CD4-positive, CD25-positive, alpha-beta regulatory T cell (primary cell): ENCODE results near the gene PPFIA1. TPM values are rescaled to one million over a fixed set of nuclear protein-coding genes. Genes with fewer than 3 reads are reported as not detected.
"Not testable (repeated sequence)": the region's sequence is repeated elsewhere in the genome, so short reads cannot be mapped to it uniquely, and the experiment has no call there.

Experiments
- ATAC-seq, 2 donors: fragments of 150-1000 bp; cut with Tn5 transposase; one replicate each; pipeline ENCODE4 v1.10.0; 2021; ENCODE audit warnings: low read depth in 2 of 2, moderate number of reproducible peaks in 2 of 2, moderate library complexity in 1 of 2
- DNase-seq, 3 donors: peaks; one replicate each; pipeline versions ENCODE4 v3.0.0 to v3.0.0-alpha.2; 2012 to 2022; ENCODE audit warnings: mixed read lengths in 1 of 3
- H3K27ac ChIP-seq: one replicate; pipeline ENCODE4 v1.7.0; 2013; ENCODE audit warnings: mild to moderate bottlenecking, low read length; ENCODE audit not compliant: insufficient read depth, poor library complexity, severe bottlenecking
- H3K27me3 ChIP-seq: one replicate; pipeline ENCODE4 v1.7.0; 2013; ENCODE audit warnings: low read length; ENCODE audit not compliant: control insufficient read depth, insufficient read depth
- H3K36me3 ChIP-seq: one replicate; pipeline ENCODE4 v1.7.0; 2013; ENCODE audit warnings: mild to moderate bottlenecking, low read length, moderate library complexity; ENCODE audit not compliant: control insufficient read depth, insufficient read depth
- H3K4me1 ChIP-seq: 2 replicates; pipeline ENCODE4 v1.7.0; 2013; ENCODE audit warnings: mild to moderate bottlenecking, low read length; ENCODE audit not compliant: insufficient read depth, control insufficient read depth, poor library complexity, severe bottlenecking
- H3K4me3 ChIP-seq: one replicate; pipeline ENCODE4 v1.7.0; 2013; ENCODE audit warnings: low read depth, mild to moderate bottlenecking, low read length, moderate library complexity
- H3K9me3 ChIP-seq, 2 experiments: 1 replicate in 1 of 2; 2 replicates in 1 of 2; pipeline ENCODE4 v1.7.0; 2013; ENCODE audit warnings: low read length in 2 of 2, mild to moderate bottlenecking in 1 of 2, moderate library complexity in 1 of 2; ENCODE audit not compliant: control insufficient read depth in 2 of 2
- H3K27ac Mint-ChIP-seq, 3 donors: one replicate each; pipeline ENCODE4 v1.8.0; 2020 to 2022; ENCODE audit warnings: mild to moderate bottlenecking in 3 of 3, mixed read lengths in 3 of 3, moderate library complexity in 2 of 3
- H3K27me3 Mint-ChIP-seq: one replicate; pipeline ENCODE4 v1.8.0; 2022; ENCODE audit warnings: mild to moderate bottlenecking, mixed read lengths
- H3K36me3 Mint-ChIP-seq: one replicate; pipeline ENCODE4 v1.8.0; 2020; ENCODE audit warnings: mixed read lengths
- H3K4me1 Mint-ChIP-seq, 4 donors: one replicate each; pipeline ENCODE4 v1.8.0; 2020 to 2022; ENCODE audit warnings: mixed read lengths in 4 of 4, mild to moderate bottlenecking in 1 of 4
- H3K4me3 Mint-ChIP-seq, 4 donors: one replicate each; pipeline ENCODE4 v1.8.0; 2020 to 2022; ENCODE audit warnings: mild to moderate bottlenecking in 4 of 4, mixed read lengths in 4 of 4, moderate library complexity in 3 of 4
- H3K9me3 Mint-ChIP-seq, 7 donors: one replicate each; pipeline ENCODE4 v1.8.0; 2020 to 2022; ENCODE audit warnings: mixed read lengths in 7 of 7, mild to moderate bottlenecking in 3 of 7, moderate library complexity in 2 of 7
- polyA plus RNA-seq, 4 donors: library from polyadenylated mRNA; unstranded; fragments of 300-500 nt; fragmentation: Illumina TruSeq; gene quantifications; one replicate each; pipeline ENCODE4 v1.2.3, GENCODE V29; 2021
- total RNA-seq: library from RNA; stranded (reverse); gene quantifications from one replicate; pipeline ENCODE4 v1.2.3, GENCODE V29; 2022

The PPFIA1 gene
- total and polyA plus RNA-seq, 5 donors from 2014 or later: 7.9 to 62.6 (median 11.3) TPM

GRCh38 chr11:70408326-70408725, 137.8 kb downstream of the PPFIA1 start:
- ATAC-seq, H3K4me1 Mint-ChIP-seq: not testable (repeated sequence)

GRCh38 chr11:70409437-70409836, 138.9 kb downstream of the PPFIA1 start:
- no peaks in the 10 kb centered on the region for H3K36me3 ChIP-seq
- H3K4me3 ChIP-seq: no peak overlapping the region
- no peaks in the 10 kb centered on the region for H3K36me3 Mint-ChIP-seq
- no peaks in the 10 kb centered on the region for H3K9me3 ChIP-seq
- no peak for ATAC-seq
- H3K27ac Mint-ChIP-seq: no peak overlapping the region
- no peaks in the 10 kb centered on the region for H3K9me3 Mint-ChIP-seq
- no peak overlapping the region for H3K27ac ChIP-seq
- H3K4me1 ChIP-seq: no peaks in the 10 kb centered on the region
- H3K4me1 Mint-ChIP-seq: no peaks in the 10 kb centered on the region
- no peak overlapping the region for H3K4me3 Mint-ChIP-seq
- DNase-seq: no peak
- H3K27me3 ChIP-seq: no peaks in the 10 kb centered on the region
- peaks cover 4% of the 10 kb centered on the region for H3K27me3 Mint-ChIP-seq

More at GRCh38 chr11:70408326-70408725, 137.8 kb downstream of the PPFIA1 start:
- H3K36me3 ChIP-seq, H3K4me1 ChIP-seq, H3K4me3 ChIP-seq, H3K9me3 Mint-ChIP-seq, H3K36me3 Mint-ChIP-seq, H3K27ac Mint-ChIP-seq, H3K9me3 ChIP-seq, H3K27me3 Mint-ChIP-seq, H3K27me3 ChIP-seq, H3K27ac ChIP-seq, H3K4me3 Mint-ChIP-seq: not testable (repeated sequence)
- peak in 1 of 3 donors; percentile 18 for DNase-seq

GRCh38 chr11:70409871-70410270, 139.4 kb downstream of the PPFIA1 start:
- H3K9me3 Mint-ChIP-seq: no peaks in the 10 kb centered on the region
- no peak overlapping the region for H3K4me3 Mint-ChIP-seq
- H3K27me3 ChIP-seq: no peaks in the 10 kb centered on the region
- H3K27me3 Mint-ChIP-seq: peaks cover 4% of the 10 kb centered on the region
- H3K4me1 ChIP-seq: no peaks in the 10 kb centered on the region
- no peak overlapping the region for H3K4me3 ChIP-seq
- no peaks in the 10 kb centered on the region for H3K9me3 ChIP-seq
- no peaks in the 10 kb centered on the region for H3K36me3 ChIP-seq
- H3K27ac Mint-ChIP-seq: no peak overlapping the region
- DNase-seq (no peak), ATAC-seq (no peak)
- no peak overlapping the region for H3K27ac ChIP-seq
- no peaks in the 10 kb centered on the region for H3K4me1 Mint-ChIP-seq
- no peaks in the 10 kb centered on the region for H3K36me3 Mint-ChIP-seq

- Histone ChIP-seq H3K27ac (no peak overlapping the region), H3K27me3 (no peaks in the 10 kb centered on the region), H3K4me1 (no peaks in the 10 kb centered on the region), H3K36me3 (no peaks in the 10 kb centered on the region), H3K4me3 (no peak overlapping the region), H3K9me3 (no peaks in the 10 kb centered on the region)
- Mint-ChIP-seq H3K27ac (no peak overlapping the region), H3K27me3 (no peaks in the 10 kb centered on the region), H3K4me3 (no peak overlapping the region), H3K4me1 (no peaks in the 10 kb centered on the region), H3K9me3 (no peaks in the 10 kb centered on the region), H3K36me3 (no peaks in the 10 kb centered on the region)
- ATAC-seq: no peak
- DNase-seq: no peak
Observed at GRCh38 chr11:70410276-70411205, 140.1 kb downstream of the PPFIA1 start.

- H3K4me3 Mint-ChIP-seq: no peak overlapping the region
- ATAC-seq: no peak
Observed at GRCh38 chr11:70411713-70412452, 141.4 kb downstream of the PPFIA1 start.

GRCh38 chr11:70413151-70413550, 142.7 kb downstream of the PPFIA1 start:
- DNase-seq (no peak), ATAC-seq (no peak)
- Mint-ChIP-seq H3K36me3 (no peaks in the 10 kb centered on the region), H3K9me3 (no peaks in the 10 kb centered on the region), H3K4me3 (no peak overlapping the region), H3K4me1 (no peaks in the 10 kb centered on the region), H3K27ac (no peak overlapping the region), H3K27me3 (no peaks in the 10 kb centered on the region)
- Histone ChIP-seq H3K27me3 (no peaks in the 10 kb centered on the region), H3K4me3 (no peak overlapping the region), H3K9me3 (no peaks in the 10 kb centered on the region), H3K36me3 (no peaks in the 10 kb centered on the region), H3K27ac (no peak overlapping the region), H3K4me1 (no peaks in the 10 kb centered on the region)

More at GRCh38 chr11:70411713-70412452, 141.4 kb downstream of the PPFIA1 start:
- Mint-ChIP-seq H3K36me3 (no peaks in the 10 kb centered on the region), H3K9me3 (no peaks in the 10 kb centered on the region), H3K27me3 (no peaks in the 10 kb centered on the region), H3K27ac (no peak overlapping the region), H3K4me1 (no peaks in the 10 kb centered on the region)
- no peak overlapping the region for H3K4me3 ChIP-seq
- H3K27me3 ChIP-seq: no peaks in the 10 kb centered on the region
- H3K27ac ChIP-seq: no peak overlapping the region
- DNase-seq: no peak
- no peaks in the 10 kb centered on the region for H3K36me3 ChIP-seq
- H3K9me3 ChIP-seq: no peaks in the 10 kb centered on the region
- H3K4me1 ChIP-seq: no peaks in the 10 kb centered on the region

GRCh38 chr11:70414341-70415100, 144.0 kb downstream of the PPFIA1 start:
- no peaks in the 10 kb centered on the region for H3K9me3 Mint-ChIP-seq
- H3K27ac Mint-ChIP-seq: no peak overlapping the region
- no peak overlapping the region for H3K4me3 Mint-ChIP-seq
- ATAC-seq (no peak), DNase-seq (no peak)
- no peaks in the 10 kb centered on the region for H3K36me3 Mint-ChIP-seq
- Histone ChIP-seq H3K9me3 (no peaks in the 10 kb centered on the region), H3K4me1 (no peaks in the 10 kb centered on the region), H3K27me3 (no peaks in the 10 kb centered on the region), H3K4me3 (no peak overlapping the region), H3K27ac (no peak overlapping the region), H3K36me3 (no peaks in the 10 kb centered on the region)
- H3K4me1 Mint-ChIP-seq: no peaks in the 10 kb centered on the region
- H3K27me3 Mint-ChIP-seq: no peaks in the 10 kb centered on the region
